ENCODE measurements around the gene EXOC3.

The EXOC3 gene

DNA sequence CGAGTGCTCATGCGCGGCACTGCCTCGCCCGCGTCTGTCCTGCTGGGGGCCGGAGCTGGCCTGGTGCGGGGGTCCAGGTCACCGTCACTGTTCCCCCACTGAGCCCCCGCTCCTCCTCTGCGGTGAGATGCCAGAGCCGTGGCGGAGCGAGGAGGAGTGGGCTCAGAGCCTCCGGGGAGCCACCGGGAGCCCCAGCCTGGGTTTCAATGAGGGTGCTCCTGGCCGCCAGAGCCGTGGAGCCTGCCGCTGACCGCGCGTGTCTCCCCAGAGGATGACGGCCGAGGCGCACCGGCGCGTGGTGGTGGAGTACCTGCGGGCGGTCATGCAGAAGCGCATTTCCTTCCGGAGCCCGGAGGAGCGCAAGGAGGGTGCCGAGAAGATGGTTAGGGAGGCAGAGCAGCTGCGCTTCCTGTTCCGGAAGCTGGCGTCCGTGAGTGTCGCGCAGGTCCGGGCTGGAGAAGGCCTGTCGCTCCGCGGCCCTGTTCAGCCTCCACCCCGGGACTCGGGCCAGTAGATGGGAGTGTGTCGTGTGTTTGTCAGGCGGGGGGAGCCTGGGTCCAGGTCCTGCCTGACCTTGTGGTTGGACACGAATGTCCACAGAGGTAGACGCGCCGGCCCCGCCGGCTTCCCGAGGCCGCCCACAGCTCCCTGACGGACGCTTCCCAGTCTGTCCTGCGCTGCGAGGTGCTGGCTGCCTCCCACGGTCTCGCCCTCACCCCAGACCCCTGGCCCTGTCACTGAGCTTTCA, 22.0 kb downstream of the EXOC3 start:
- no peak overlapping the region for H3K4me2 ChIP-seq (ENCODE audit: low read length)
- H3K9me3 ChIP-seq (replicated peaks; ENCODE audit: low read length), result no peaks in the 10 kb centered on the region
- H3K9ac ChIP-seq (ENCODE audit: low read depth, low read length), result no peak overlapping the region
- peaks cover 44% of the 10 kb centered on the region for H3K36me3 ChIP-seq (ENCODE audit: insufficient read depth, low read length)
- no peaks in the 10 kb centered on the region for H3K27me3 ChIP-seq (ENCODE audit: control insufficient read depth, insufficient read depth, low read length)
- H3K4me1 ChIP-seq (ENCODE audit: control insufficient read depth, insufficient read depth, low read length), result no peaks in the 10 kb centered on the region
- no peak overlapping the region for H3K4me3 ChIP-seq (ENCODE audit: low read length)

DNA sequence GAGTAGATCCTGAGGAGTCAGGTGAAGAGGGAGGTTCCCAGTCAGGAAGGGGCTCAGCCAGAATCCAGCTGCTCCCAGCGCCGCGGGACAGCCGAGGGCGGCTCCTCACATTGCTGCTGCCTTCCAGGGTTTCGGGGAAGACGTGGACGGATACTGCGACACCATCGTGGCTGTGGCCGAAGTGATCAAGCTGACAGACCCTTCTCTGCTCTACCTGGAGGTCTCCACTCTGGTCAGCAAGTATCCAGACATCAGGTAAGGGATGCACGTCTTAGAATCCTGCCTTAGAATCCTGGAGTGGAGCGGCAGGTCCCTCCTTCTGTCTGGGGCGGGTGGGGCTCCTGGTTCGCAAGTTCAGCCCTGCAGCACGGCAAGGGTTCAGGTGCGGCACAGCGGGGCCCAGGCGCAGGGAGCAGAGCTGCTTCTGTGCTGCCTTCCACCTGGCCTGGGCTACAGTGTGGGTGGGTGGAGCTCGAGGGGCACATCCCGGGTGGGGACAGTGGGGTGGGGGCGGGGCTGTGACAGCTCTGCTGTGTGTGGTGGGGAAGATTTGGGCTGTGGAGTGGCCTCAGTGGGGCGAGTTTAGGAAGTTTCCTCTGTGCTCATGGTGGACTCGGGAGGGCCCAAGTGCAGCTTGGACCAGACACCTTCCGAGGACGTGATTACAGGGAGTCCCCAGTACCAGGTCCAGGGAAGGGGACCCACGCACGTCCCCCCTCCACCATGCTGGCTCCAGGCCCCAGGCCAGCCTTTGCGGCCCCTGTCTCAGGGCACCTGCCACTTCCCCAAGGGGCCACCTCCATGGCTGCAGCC, 22.8 kb downstream of the EXOC3 start:
- H3K36me3 ChIP-seq (ENCODE audit: insufficient read depth, low read length), result peaks cover 44% of the 10 kb centered on the region
- no peaks in the 10 kb centered on the region for H3K4me1 ChIP-seq (ENCODE audit: control insufficient read depth, insufficient read depth, low read length)
- no peak overlapping the region for H3K4me3 ChIP-seq (ENCODE audit: low read length)
- no peak overlapping the region for H3K9ac ChIP-seq (ENCODE audit: low read depth, low read length)
- H3K4me2 ChIP-seq (ENCODE audit: low read length), result no peak overlapping the region
- no peaks in the 10 kb centered on the region for H3K9me3 ChIP-seq (replicated peaks; ENCODE audit: low read length)
- no peaks in the 10 kb centered on the region for H3K27me3 ChIP-seq (ENCODE audit: control insufficient read depth, insufficient read depth, low read length)

DNA sequence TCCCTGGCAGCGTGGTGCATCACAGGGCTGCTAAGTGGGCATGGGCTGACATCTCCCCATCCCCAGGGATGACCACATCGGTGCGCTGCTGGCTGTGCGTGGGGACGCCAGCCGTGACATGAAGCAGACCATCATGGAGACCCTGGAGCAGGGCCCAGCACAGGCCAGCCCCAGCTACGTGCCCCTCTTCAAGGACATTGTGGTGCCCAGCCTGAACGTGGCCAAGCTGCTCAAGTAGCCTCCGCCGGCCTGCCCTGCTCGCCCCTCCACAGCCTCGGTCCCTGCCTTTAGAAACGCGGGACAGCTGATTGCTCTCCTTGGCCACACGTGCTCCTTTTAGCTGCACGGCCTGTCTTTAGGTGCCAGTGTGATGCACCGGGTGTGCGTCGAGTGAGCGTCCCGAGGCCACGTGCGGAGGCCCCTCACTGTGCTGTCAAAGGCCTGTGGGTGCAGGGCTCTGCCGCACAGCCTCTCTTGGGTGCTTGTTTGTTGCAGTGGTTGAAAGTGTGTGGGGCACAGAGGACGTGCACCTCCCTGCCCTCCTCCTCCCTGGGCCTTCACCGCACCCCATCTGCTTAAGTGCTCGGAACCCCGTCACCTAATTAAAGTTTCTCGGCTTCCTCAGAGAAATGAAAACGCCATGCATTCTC, 23.8 kb downstream of the EXOC3 start:
- no peak overlapping the region for H3K4me2 ChIP-seq (ENCODE audit: low read length)
- peaks cover 47% of the 10 kb centered on the region for H3K36me3 ChIP-seq (ENCODE audit: insufficient read depth, low read length)
- no peak overlapping the region for H3K4me3 ChIP-seq (ENCODE audit: low read length)
- peaks cover 6% of the 10 kb centered on the region for H3K4me1 ChIP-seq (ENCODE audit: control insufficient read depth, insufficient read depth, low read length)
- H3K9me3 ChIP-seq (replicated peaks; ENCODE audit: low read length), result no peaks in the 10 kb centered on the region
- H3K9ac ChIP-seq (ENCODE audit: low read depth, low read length), result no peak overlapping the region
- no peaks in the 10 kb centered on the region for H3K27me3 ChIP-seq (ENCODE audit: control insufficient read depth, insufficient read depth, low read length)

DNA sequence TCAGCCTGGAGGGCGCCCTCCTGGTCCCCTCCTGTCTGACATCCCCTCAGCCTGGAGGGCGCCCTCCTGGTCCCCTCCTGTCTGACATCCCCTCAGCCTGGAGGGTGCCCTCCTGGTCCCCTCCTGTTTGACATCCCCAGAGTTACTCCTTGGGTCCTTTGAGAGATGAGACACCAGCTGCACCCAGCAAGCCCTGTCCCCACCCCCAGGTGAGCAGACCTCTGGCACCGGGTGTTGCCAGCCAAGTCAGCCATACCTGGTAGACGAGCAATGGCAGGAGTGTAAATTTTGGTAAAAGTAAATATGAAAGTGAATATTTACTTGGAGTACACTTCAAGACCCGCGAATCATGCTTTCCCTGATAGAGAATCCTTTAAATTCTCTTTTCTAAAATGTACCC, 25.4 kb downstream of the EXOC3 start:
- Histone ChIP-seq H3K27me3 (ENCODE audit: control insufficient read depth, insufficient read depth, low read length) (no peaks in the 10 kb centered on the region), H3K4me3 (ENCODE audit: low read length) (no peak overlapping the region), H3K4me1 (ENCODE audit: control insufficient read depth, insufficient read depth, low read length) (peaks cover 13% of the 10 kb centered on the region), H3K9ac (ENCODE audit: low read depth, low read length) (no peak overlapping the region), H3K4me2 (ENCODE audit: low read length) (no peak overlapping the region), H3K9me3 (replicated peaks; ENCODE audit: low read length) (no peaks in the 10 kb centered on the region), H3K36me3 (ENCODE audit: insufficient read depth, low read length) (peaks cover 33% of the 10 kb centered on the region)

DNA sequence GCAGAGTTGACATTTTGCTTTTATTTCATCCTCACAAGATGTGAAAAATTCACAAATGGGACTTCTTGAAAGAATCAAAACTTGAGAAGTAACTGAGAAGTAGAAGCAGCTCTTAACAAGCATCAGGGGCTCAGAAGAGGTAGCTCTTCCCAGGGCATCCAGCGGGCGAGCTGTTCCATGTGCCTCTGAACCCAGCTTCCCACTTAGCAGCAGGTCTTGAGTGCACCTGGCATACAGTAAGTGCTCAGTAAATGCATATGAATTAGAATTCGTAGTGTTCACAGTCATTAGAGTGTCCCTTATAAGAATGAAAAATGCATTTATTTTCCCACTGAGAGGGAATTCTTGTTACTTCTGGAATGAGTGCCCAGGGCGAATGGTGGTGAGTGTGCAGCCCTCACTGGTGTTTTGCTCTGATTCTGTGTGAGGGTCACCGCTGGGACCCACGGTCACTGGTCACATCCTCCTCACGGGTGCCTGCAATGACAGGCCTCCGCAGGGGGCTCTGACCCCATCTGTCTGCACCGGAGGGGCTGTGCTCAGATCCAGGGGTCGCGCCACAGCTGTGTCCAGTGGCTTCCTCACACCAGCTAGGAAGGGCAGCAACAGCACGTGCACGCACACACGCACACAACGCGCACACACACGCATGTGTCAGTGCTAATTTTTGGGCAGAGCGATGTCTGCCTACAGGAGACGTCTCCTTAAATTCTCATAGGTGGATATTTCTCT, 26.9 kb downstream of the EXOC3 start:
- Histone ChIP-seq H3K27me3 (ENCODE audit: control insufficient read depth, insufficient read depth, low read length) (peaks cover 8% of the 10 kb centered on the region), H3K9me3 (replicated peaks; ENCODE audit: low read length) (no peaks in the 10 kb centered on the region), H3K4me2 (ENCODE audit: low read length) (no peak overlapping the region), H3K36me3 (ENCODE audit: insufficient read depth, low read length) (peaks cover 22% of the 10 kb centered on the region), H3K4me1 (ENCODE audit: control insufficient read depth, insufficient read depth, low read length) (peaks cover 16% of the 10 kb centered on the region), H3K9ac (ENCODE audit: low read depth, low read length) (no peak overlapping the region), H3K4me3 (ENCODE audit: low read length) (no peak overlapping the region)

DNA sequence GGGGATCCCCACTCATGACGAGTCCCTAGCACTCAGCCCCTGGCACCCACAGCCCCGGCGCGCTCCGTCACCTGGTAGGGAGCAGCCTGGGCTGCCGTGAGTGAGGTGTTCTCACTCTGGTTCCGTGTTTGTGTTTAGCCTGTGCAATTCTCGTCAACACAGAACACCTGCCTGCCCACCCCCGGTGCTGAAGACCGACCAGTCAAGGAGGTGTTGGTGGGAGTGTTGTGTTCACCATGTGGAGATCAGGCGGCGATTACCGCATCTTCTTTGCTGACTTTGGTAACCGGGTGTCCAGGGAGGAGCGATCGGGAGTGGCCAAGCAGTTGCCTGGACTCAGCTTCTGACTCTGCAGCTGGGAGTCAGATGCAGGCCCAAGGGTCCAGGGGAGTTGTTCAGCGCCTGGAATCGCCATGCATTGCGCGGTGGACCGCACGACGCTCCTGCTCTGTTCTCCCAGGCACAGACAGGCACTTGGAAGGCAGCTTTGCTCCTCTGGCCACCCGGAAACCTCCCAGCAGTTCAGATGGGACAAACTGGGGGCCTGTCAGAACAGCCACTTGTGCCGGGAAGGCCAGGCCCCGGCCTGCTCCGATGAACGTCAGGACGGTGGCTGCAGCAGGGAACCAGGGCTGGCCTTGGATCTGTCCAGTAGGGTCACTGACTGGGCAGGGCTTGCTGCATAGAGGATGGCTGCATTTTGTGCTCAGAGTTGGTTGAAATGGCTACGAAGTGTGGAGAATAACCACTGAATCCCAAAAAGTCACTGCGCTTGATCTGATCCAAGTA, 28.2 kb downstream of the EXOC3 start:
- Histone ChIP-seq H3K4me3 (ENCODE audit: low read length) (peak overlapping the region; percentile 95), H3K4me2 (ENCODE audit: low read length) (peak overlapping the region; percentile 97), H3K9ac (ENCODE audit: low read depth, low read length) (no peak overlapping the region), H3K4me1 (ENCODE audit: control insufficient read depth, insufficient read depth, low read length) (peaks cover 17% of the 10 kb centered on the region), H3K27me3 (ENCODE audit: control insufficient read depth, insufficient read depth, low read length) (peaks cover 20% of the 10 kb centered on the region), H3K36me3 (ENCODE audit: insufficient read depth, low read length) (peaks cover 20% of the 10 kb centered on the region), H3K9me3 (replicated peaks; ENCODE audit: low read length) (no peaks in the 10 kb centered on the region)

DNA sequence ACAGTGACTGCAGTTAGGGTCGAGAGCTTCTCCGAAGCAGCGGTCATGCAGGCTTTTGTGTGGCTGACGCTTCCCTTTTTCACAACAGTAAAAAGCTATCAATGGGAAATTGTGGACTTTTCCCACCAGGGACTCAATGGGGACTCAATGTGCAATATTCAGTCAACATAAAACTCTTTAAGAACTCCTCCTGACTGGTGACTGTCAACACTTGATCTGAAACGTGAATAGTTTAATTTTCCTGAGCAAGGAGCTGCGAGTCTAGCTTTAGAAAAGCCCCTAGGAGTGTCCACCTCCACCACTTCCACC, 28.7 kb downstream of the EXOC3 start:
- Histone ChIP-seq H3K4me3 (ENCODE audit: low read length) (peak overlapping the region; percentile 95), H3K9me3 (replicated peaks; ENCODE audit: low read length) (no peaks in the 10 kb centered on the region), H3K4me2 (ENCODE audit: low read length) (peak overlapping the region; percentile 97), H3K36me3 (ENCODE audit: insufficient read depth, low read length) (peaks cover 15% of the 10 kb centered on the region), H3K27me3 (ENCODE audit: control insufficient read depth, insufficient read depth, low read length) (peaks cover 25% of the 10 kb centered on the region), H3K4me1 (ENCODE audit: control insufficient read depth, insufficient read depth, low read length) (peaks cover 17% of the 10 kb centered on the region), H3K9ac (ENCODE audit: low read depth, low read length) (peak overlapping the region; percentile 84)

DNA sequence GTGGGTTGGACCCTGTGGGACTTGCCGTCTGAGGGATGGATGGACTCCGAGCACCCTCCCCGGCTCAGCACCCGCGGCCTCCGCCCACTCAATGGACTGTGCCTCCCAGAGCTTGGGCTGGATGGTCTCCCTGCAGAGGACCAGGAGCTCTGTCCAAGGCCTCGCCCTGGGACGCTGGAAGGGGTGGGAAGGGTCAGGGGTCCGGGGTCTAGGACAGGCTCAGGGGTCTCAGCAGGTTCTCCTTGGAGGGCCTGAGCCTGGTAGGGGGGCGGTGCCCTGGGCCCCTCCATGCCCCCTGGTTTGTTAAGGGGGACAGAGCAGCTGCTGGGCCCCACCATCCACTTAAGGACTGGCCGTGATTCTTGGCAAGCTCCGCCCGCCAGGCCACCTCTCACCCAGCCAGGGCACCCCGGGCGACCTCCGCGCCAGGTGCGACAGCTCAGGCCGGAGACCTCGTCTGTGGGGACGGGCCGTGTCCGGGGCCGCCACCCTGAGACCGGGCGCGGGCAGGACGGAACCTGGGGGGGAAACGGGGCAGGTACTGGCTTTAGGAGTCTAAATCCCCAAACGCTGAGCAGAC, 29.2 kb downstream of the EXOC3 start:
- Histone ChIP-seq H3K9me3 (replicated peaks; ENCODE audit: low read length) (no peaks in the 10 kb centered on the region), H3K4me3 (ENCODE audit: low read length) (peak overlapping the region; percentile 95), H3K9ac (ENCODE audit: low read depth, low read length) (peak overlapping the region; percentile 84), H3K36me3 (ENCODE audit: insufficient read depth, low read length) (peaks cover 14% of the 10 kb centered on the region), H3K4me2 (ENCODE audit: low read length) (peak overlapping the region; percentile 97), H3K4me1 (ENCODE audit: control insufficient read depth, insufficient read depth, low read length) (peaks cover 17% of the 10 kb centered on the region), H3K27me3 (ENCODE audit: control insufficient read depth, insufficient read depth, low read length) (peaks cover 30% of the 10 kb centered on the region)

DNA sequence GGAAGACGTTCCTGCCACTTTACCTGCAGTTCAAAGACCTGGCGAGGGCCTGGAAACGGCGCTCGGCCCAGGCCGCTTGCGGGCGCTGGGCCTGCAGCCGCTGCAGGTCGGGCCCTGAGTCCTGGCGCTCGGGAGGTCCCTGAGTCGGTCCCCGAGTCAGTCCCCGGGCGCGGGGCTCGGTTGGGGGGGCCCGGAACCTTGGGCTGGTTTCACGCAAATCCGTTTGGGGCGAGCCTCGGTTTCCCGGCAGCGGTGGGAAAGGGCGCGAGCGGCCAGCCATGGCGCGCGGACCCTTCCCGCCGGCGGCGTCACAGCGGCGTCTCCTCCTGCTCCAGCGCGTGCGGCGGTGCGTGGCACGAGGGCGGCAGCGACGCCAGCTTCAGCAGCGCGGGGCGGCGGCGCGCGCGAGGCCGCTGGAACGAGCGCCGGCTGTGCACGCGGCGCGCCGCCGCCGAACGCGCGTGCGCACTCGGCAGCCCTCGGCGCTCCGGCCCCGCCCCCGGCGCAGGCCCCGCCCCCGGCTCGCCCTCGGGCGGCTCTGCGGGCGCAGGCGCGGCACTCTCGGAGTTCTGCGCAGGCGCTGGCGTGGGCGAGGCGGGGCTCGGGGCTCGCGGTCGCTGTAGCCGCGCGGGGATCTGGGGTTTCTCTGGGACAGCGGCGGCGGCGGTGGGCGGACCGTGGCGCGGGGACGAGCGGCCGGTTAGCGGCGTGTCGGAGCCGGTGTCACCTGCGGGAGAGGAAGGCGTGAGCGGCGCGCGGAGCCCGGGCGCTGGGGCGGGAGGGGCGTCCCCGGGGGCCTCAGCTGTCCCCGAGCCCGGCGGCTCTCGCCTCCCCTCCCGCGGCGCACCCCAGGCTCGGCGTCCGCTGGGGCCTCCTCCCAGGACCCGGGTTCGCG, 29.9 kb downstream of the EXOC3 start:
- Histone ChIP-seq H3K9me3 (replicated peaks; ENCODE audit: low read length) (no peaks in the 10 kb centered on the region), H3K4me3 (ENCODE audit: low read length) (peak overlapping the region; percentile 95), H3K9ac (ENCODE audit: low read depth, low read length) (peak overlapping the region; percentile 84), H3K36me3 (ENCODE audit: insufficient read depth, low read length) (peaks cover 14% of the 10 kb centered on the region), H3K4me1 (ENCODE audit: control insufficient read depth, insufficient read depth, low read length) (peaks cover 17% of the 10 kb centered on the region), H3K27me3 (ENCODE audit: control insufficient read depth, insufficient read depth, low read length) (peaks cover 37% of the 10 kb centered on the region), H3K4me2 (ENCODE audit: low read length) (peak overlapping the region; percentile 99)
